Smooth muscle cell (in vitro differentiated cells): ENCODE data around the gene COL26A1. TPM values are rescaled to one million over a fixed set of nuclear protein-coding genes. Genes with fewer than 3 reads are reported as not detected.

Source experiments
- DNase-seq: peaks from one replicate; lab custom pipeline; 2025; ENCODE audit not compliant: unreplicated experiment; lab: John Stamatoyannopoulos, UW
- H2AFZ ChIP-seq: fragments of 200-600 bp; sonication (generic); 2 replicates; pipeline ENCODE4 v1.6.0; 2016; ENCODE audit warnings: antibody characterized with exemption, low read depth, mild to moderate bottlenecking
- H3F3A ChIP-seq: fragments of 200-600 bp; sonication (generic); 2 replicates; pipeline ENCODE4 v1.6.0; 2017; ENCODE audit warnings: antibody characterized with exemption, low read depth
- H3K27ac ChIP-seq: fragments of 200-600 bp; sonication (generic); 2 replicates; pipeline ENCODE4 v1.5.1; 2016; ENCODE audit warnings: low read depth, mild to moderate bottlenecking
- H3K27me3 ChIP-seq: fragments of 200-600 bp; sonication (generic); 2 replicates; pipeline ENCODE4 v1.6.1; 2016; ENCODE audit warnings: low read depth, mild to moderate bottlenecking
- H3K36me3 ChIP-seq: fragments of 200-600 bp; sonication (generic); 2 replicates; pipeline ENCODE4 v1.5.1; 2016; ENCODE audit warnings: low read depth
- H3K4me1 ChIP-seq: fragments of 200-600 bp; sonication (generic); 2 replicates; pipeline ENCODE4 v1.5.1; 2016; ENCODE audit warnings: low read depth
- H3K4me2 ChIP-seq: fragments of 200-600 bp; sonication (generic); 2 replicates; pipeline ENCODE4 v1.6.0; 2016; ENCODE audit warnings: mild to moderate bottlenecking
- H3K4me3 ChIP-seq: fragments of 200-600 bp; sonication (generic); 2 replicates; pipeline ENCODE4 v1.5.1; 2016; ENCODE audit warnings: mild to moderate bottlenecking
- H3K79me2 ChIP-seq: fragments of 200-600 bp; sonication (generic); 2 replicates; pipeline ENCODE4 v1.6.0; 2016; ENCODE audit warnings: low read depth, mild to moderate bottlenecking
- H3K9ac ChIP-seq: fragments of 200-600 bp; sonication (generic); 2 replicates; pipeline ENCODE4 v1.6.0; 2016; ENCODE audit warnings: low read depth
- H3K9me3 ChIP-seq: fragments of 200-600 bp; sonication (generic); replicated peaks from 2 replicates; pipeline ENCODE4 v1.5.1; 2016; ENCODE audit warnings: low read depth
- H4K20me1 ChIP-seq: fragments of 200-600 bp; sonication (generic); 2 replicates; pipeline ENCODE4 v1.6.0; 2016; ENCODE audit warnings: low read depth
- CTCF ChIP-seq: fragments of 200-600 bp; sonication (generic); IDR thresholded peaks from 2 replicates; pipeline ENCODE4 v1.5.1; 2017; ENCODE audit warnings: borderline replicate concordance, mild to moderate bottlenecking, antibody characterized with exemption; ENCODE audit not compliant: insufficient read depth, poor library complexity, severe bottlenecking
- WGBS: methylation state at CpG from one replicate; pipeline ENCODE4 v1.1.7; 2016; ENCODE audit warnings: low lambda C conversion rate; 5-methylcytosine and 5-hydroxymethylcytosine counted together
- polyA plus RNA-seq: library from polyadenylated mRNA; unstranded; fragments of >200 nt; fragmentation: Nextera tagmentation; extraction: Ambion mirVana; gene quantifications from 2 replicates; pipeline ENCODE4 v1.2.1, GENCODE V29; 2016
- total RNA-seq: library from RNA; depleted of rRNA; stranded (reverse); fragments of >200 nt; gene quantifications from 2 replicates; pipeline ENCODE4 v1.2.3, GENCODE V29; 2014

The COL26A1 gene
- total and polyA plus RNA-seq, 2 experiments from 2014 or later = 4.9 to 13.2 TPM

DNA sequence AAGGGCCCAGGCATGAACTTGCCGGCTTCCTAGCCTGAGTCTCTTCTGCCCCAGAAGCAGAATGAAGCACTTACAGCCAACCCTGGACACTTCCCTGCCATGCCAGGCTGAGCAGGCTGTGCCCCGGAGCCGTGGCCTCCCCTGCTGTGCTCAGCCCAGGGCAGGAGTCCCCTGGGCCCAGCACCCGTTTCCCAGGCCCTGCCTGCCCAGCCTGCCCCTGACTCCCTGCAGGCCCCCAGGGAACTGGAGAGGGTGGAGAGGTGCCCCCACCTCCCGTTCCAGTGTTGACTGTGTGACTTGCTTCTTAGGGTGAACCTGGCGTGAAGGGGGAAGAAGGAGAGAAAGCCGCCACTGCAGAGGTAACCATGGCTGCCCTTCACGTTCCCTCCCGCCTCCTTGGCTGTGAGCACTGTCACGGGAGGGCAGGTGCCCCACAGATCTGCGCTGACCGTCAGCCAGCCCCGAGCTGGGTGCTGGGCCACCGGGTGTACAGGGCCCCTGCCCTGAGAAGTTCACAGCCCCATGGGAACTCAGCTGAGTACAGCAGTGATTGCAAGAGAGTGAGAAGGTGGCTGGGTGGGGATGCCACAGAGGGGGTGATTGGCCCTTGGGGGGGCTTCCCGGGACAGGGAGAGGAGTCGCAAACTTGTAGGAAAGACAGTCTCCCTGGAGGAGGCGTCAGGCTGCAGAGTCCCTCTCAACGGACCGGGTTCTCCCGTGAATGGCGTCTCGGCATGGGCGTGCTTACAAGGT is 190.5 kb downstream of the COL26A1 start:
- Histone ChIP-seq H3K27me3 (no peaks in the 10 kb centered on the region), H3K79me2 (no peaks in the 10 kb centered on the region), H3K27ac (no peak overlapping the region), H3K9me3 (no peaks in the 10 kb centered on the region), H4K20me1 (no peaks in the 10 kb centered on the region), H2AFZ (no peak overlapping the region), H3K4me3 (no peak overlapping the region), H3F3A (no peaks in the 10 kb centered on the region), H3K4me1 (no peaks in the 10 kb centered on the region), H3K36me3 (no peaks in the 10 kb centered on the region), H3K4me2 (no peak overlapping the region), H3K9ac (no peak overlapping the region)
- no peak for TF ChIP-seq CTCF
- DNase-seq = no peak
- 95% methylated on average over 23 of the region's 23 CpGs for WGBS

GRCh38 chr7:101553771-101554445 is 191.2 kb downstream of the COL26A1 start:
- WGBS = 100% methylated on average over 8 of the region's 8 CpGs
- Histone ChIP-seq H3K79me2 (no peaks in the 10 kb centered on the region), H2AFZ (no peak overlapping the region)

GRCh38 chr7:101554584-101555268 is 192.1 kb downstream of the COL26A1 start:
- DNase-seq = no peak
- 96% methylated on average over 6 of the region's 6 CpGs for WGBS

More at GRCh38 chr7:101553771-101554445, 191.2 kb downstream of the COL26A1 start:
- no peaks in the 10 kb centered on the region for H4K20me1 ChIP-seq
- H3K4me2 ChIP-seq = no peak overlapping the region
- H3K9ac ChIP-seq = no peak overlapping the region
- no peaks in the 10 kb centered on the region for H3K36me3 ChIP-seq
- DNase-seq = no peak
- H3K9me3 ChIP-seq = no peaks in the 10 kb centered on the region
- H3F3A ChIP-seq = no peaks in the 10 kb centered on the region
- TF ChIP-seq CTCF = no peak
- H3K4me3 ChIP-seq = no peak overlapping the region
- no peaks in the 10 kb centered on the region for H3K27me3 ChIP-seq
- H3K27ac ChIP-seq = no peak overlapping the region
- H3K4me1 ChIP-seq = no peaks in the 10 kb centered on the region

More at GRCh38 chr7:101554584-101555268, 192.1 kb downstream of the COL26A1 start:
- H4K20me1 ChIP-seq = no peaks in the 10 kb centered on the region
- no peaks in the 10 kb centered on the region for H3K9me3 ChIP-seq
- H3K79me2 ChIP-seq = no peaks in the 10 kb centered on the region
- no peak overlapping the region for H3K9ac ChIP-seq
- no peak overlapping the region for H2AFZ ChIP-seq
- no peaks in the 10 kb centered on the region for H3F3A ChIP-seq
- no peak overlapping the region for H3K4me2 ChIP-seq
- H3K4me3 ChIP-seq = no peak overlapping the region
- H3K27ac ChIP-seq = no peak overlapping the region
- no peaks in the 10 kb centered on the region for H3K36me3 ChIP-seq
- H3K4me1 ChIP-seq = no peaks in the 10 kb centered on the region
- TF ChIP-seq CTCF = no peak
- no peaks in the 10 kb centered on the region for H3K27me3 ChIP-seq
